Inflammatory macrophage treated with lipopolysaccharide for 4 hours (primary cell): ENCODE measurements around the gene AATK.
A peak's percentile ranks its signal among the peaks of the same experiment; 100 is the strongest.

Source experiments
- DNase-seq: peaks from one replicate; pipeline ENCODE4 v3.0.0-alpha.2; 2020

AATK gene

DNA sequence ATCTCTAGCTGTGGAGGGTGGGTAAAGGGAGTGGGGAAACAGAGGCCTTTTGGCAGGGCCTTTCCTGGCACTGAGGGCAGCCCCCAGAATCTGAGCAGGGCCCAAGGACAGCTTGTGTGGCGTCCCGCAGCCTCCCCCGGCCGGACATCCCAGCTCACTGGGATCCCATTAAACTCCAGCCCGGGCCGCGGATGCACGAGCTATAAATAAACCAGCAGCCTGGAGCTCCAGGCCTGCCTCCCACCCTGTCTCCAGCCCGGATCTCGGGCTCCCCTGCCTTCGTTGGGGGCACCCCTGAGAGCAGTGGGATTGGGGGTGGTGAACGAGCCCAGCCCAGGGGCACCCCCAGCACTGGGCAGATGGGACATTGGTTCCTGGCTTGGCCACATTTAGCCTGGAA is 13.8 kb upstream of the AATK start:
- DNase-seq, result no peak

DNA sequence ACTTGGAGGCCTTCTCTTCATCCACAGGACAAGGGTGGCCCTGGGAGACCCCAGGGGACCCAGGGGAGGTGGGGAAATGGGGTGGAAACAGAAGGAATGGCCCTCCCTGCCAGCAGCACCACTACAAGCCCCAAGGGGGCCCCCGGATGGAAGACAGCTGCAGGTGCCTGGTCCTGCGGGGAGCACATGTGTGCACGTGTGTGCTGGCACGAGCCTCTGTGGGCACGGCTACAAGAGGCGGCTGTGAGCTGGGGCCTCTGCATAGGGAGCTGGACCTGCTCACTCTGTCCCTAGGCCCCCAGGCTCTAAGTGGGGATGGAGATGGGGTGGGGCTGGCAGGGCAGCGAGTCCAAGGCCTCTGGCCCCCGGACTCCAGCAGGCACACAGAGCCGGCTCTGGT is 13.2 kb upstream of the AATK start:
- DNase-seq, result no peak

DNA sequence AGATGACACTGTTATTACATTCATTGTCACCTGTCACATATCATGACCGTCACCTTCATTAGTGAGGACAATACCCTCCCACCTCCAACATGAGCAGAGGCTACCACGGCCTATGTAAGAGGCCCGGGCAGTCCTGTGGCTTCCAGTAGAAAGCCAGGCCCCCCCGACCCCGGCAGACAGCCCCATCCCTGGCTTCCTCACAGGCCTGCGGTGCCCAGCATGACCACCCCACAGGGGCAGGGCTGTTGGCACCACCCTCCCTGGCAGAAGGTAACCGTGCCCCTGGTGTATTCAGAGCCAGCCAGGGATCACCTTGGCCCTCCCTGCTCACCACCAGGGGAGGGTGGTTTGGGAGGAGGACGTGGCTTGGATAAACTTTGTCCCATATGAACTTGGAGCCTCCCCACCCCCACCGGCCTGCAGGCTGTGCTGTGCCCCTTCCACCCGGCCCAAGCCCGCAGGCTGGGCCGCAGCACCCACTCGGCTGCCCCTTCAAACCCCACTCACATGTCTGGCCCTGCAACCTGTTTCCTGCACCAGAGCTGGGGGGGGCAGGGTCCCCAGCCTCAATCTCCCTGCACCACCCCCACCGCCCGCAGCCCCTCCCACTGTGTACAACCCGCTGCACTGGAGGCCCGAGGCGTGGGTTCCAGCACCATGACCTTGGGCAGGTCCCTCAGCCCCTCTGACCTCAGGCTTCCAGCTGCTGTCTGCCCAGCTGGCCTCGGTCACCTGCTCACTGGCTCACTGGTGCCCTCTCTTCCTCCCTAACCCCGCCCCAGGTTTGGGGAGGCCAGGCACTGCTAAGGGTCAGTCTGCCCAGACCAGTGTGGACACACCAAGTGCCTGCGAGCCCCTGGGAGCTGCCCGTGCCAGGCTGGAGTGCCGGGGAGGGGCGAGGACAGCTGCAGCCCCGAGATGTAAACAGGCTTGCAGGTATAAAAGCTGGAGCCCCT is 12.4 kb upstream of the AATK start:
- no peak for DNase-seq

DNA sequence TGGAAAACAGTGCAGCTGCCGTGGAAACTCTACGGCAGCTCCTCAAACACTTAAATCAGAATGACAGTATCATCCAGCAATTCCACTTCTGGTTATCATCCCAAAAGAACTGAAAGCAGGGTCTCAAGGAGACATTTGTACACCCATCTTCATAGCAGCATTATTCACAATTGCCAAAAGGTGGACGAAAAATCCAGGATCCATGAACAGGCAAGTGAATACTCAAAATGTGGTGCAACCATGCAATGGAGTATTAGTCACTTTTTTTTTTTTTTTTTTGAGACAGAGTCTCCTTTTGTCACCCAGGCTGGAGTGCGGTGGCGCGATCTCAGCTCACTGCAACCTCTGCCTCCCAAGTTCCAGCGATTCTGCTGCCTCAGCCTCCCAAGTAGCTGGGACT is 10.6 kb upstream of the AATK start:
- no peak for DNase-seq

DNA sequence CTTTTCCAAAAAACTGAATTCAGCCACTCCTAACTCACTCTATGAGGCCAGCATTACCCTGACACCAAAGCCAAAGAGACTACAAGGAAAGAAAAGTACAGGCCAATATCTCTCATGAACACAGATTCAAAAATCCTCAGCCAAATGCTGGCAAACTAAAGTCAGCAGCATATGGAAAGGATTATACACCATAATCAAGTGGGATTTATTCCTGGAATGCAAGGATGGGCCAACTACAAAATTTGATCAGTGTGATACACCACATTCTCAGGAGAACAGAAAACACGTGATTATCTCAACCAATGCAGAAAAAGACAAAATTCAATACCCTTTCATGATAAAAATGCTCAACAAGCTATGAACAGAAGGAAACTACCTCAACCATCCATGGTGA is 7.7 kb upstream of the AATK start:
- DNase-seq, result no peak

DNA sequence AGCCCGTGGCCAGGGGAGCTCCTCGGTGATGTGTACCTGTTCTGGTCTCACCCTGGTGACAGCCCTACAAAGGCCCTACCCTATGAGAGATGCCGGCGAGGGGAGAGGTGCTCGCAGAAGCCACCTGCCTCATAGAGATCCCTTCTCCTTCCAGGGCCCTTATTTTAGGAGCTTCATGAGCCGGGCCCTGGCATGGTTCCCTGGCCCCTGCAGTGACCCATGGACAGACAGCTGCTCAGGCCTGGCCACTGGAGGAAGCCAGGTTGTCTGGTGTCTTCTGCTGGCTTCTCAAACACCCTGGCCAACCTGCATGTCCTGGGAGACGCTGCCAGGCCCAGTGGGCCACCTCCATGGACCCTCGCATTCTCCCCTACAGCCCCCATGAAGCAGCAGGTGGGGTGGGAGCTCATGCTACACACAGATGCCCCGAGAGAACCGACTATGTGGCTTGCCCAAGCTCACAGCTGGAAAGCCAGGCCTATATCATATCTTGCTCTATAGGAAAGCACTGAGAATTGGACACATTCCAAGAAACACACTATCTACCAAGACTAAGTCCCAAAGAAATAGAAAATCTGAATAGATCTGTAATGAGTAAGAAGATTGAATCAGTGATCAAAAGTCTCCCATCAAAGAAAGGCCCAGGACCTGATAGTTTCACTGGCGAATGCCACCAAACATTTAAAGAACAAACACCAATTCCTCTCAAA is 7.2 kb upstream of the AATK start:
- DNase-seq, result no peak

DNA sequence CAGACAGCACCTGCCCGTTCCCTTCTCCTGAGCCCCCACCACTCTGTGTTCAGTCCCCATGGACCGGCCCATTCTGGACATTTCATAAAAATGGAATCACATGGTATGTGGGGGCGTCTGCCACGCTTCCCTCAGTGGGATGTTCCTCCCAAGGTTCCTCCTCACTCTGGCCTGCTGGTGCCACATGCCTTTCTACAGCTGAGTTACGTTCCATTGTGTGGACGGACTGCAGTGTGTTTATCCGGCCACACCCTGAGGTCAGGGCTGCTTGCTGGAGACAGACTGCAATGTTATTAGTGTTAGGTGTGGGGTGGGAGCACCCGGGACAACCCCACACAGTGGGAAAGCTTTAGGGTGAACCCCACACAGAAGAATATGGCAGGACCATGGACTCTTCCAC is 5.9 kb upstream of the AATK start:
- DNase-seq, result peak; percentile 44

DNA sequence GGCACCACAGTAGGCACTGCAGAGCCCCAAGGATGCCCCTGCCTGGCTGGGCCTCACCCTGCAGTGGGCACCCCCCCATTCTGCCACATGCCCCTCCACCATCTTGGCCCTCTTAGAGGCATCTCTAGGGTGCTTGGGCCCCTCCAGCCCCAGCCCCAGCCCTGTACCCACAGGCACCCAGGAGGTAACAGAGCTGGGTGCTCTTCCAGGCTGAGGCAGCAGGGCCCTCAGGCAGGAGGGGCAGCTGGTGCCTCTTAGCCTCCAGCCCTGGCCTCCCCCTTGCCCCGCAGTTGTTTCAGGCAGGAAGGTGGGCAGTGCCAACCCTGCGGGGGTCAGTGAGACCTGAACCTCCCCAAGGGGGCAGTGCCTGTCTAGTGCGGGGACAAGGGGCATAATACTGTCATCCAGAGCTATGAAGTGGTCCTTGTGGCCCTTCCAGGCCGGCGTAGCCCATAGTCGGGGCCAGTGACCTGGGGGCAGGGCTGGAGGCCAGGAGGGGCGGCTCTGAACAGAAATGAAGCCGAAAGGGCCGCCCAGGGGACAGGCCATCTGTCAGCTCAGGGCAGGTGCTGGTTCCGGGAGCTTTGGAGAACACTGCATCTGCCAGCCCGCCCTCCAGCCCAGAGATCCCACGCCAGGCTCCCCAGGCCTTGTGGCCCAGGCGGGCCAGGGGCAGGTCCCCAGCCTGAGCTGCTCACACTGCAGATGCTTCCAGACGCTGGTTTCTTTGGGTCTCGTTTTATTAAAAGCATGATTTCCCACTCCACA is 4.9 kb upstream of the AATK start:
- no peak for DNase-seq

DNA sequence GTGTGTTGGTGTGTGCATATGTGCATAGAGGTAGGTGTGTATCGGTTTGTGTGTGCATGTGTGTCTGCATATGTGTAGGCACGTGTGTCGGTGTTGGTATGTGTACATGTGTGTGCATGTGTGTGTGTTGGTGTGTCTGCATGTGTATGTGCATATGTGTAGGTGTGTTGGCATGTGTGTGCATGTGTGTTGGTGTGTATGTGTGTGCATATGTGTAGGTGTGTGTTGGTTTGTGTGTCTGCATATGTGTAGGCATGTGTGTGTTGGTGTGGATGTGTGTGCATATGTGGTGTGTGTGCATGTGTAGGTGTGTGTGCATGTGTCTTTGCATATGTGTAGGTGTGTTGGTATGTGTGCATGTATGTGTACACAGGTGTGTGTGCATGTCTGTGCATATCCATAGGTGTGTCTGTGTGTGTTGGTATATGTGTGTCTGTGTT is 3.9 kb upstream of the AATK start:
- no peak for DNase-seq

DNA sequence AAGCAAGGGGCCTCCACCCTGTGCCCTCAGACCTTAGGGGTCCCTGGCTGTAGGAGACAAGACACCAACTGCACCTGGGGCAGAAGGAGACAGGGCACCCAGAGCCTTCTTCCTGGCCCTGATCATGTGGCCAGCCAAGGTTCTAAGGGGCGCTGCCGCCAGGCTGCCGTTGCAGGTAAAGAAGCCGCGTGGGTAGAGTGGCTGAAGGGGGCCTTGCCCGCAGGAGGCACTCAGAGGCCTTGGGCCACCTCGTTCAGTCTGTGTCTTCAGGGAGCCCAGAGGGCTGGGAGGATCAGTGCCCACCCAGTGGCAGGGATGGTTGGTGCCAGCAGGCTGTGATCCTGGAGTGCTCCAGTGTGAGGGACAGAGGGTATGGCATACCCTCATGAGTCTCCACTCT is 1.6 kb upstream of the AATK start:
- DNase-seq, result no peak

DNA sequence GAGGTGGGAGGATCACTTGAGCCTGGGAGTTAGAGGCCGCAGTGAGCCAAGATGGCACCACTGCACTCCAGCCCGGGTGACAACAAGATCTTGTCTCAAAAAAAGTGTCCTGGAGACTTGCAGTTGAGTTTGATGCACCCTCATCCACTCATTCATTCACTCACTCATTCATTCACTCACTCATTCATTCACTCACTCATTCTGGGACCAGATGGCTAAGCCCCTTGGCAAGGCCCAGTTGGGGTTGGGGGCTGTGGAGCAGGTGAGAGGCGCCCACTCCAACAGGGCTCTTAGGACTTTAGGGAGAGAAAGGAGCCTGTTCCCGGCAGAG is 1.1 kb upstream of the AATK start:
- no peak for DNase-seq

DNA sequence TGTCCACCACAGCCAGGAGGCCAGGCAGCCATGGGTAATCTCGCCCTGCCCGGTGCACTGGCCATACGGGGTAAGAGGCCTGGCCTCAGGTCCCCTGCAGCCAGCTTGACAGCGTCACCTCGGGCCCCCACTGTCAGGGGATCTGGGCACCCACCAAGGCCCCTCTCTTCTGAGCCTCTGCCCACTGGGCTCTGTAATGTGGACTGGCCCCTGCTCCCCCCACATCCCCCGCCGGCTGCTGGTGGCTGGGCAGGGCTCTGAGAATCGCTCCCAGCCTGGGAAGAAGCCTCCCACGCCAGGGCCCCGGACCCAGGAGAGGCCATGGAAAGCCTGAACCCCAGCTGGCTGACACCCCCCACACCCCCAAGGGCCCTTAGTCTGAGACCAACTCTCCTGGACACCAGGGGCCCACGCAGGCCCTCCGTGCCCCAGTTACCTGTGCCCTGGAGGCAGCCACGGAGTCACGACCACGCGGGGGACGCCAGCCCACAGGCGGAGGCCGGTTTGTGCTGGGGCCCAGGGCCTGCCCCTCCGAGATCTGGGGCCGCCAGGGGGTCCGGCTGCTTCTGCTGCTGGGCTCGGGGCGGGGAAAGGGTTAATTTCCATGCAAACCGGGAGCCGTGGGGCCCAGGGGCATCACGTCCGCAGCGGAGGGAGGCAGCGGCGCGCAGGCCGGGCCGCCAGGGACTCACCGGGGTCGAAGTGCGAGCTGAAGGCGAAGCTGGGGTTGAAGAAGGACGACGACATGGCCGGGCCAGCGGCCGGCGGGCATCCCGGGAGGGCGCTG is 582 bp downstream of the AATK start, which contains the start of gene PVALEF:
PVALEF (plus strand) TSS at position 262 of the 787 bp plus-strand sequence. CDS start 15,720 bp downstream, outside the sequence.
- DNase-seq, result no peak

DNA sequence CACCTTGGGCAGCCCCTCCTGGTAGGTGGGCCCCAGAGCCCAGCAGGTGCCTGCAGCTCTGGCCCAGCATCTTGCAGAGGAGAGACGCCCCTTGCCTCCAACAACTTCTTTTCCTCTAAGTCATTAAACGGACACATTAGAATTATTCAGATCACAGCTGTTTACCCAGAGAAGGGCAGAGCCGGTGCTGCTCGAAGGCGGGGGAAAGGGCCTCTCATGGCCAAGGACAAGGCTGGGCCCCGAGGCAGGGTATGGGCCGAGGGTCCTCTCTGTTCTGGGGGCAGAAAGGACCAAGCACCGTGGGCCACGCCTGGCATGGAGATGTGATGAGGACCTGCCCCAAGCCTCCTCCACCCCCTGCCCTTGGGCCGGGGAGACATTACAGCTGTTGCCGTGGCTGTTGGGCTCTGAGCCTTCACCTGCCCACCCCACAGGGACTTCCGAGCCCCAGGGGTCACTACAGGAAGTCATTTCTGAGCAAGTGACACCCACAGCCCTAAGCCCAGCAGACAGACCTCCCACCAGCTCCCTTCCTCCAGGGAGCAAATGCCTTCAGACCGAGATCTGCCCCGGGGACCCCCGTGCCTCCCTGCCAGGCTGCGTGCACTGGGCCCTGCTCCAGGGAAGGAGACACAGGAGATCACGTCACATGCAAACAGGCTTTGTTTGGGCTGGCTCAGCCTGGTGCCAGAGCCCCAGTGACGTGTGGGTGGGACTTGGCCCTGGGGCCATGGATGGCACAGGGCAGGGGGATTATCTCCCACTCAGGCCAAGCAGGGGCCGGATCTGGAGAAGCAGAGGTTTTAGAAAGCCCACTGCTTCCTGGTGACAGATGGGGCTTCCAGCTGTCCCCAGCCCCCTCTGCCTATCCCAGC is 1.4 kb downstream of the AATK start:
- DNase-seq, result no peak

DNA sequence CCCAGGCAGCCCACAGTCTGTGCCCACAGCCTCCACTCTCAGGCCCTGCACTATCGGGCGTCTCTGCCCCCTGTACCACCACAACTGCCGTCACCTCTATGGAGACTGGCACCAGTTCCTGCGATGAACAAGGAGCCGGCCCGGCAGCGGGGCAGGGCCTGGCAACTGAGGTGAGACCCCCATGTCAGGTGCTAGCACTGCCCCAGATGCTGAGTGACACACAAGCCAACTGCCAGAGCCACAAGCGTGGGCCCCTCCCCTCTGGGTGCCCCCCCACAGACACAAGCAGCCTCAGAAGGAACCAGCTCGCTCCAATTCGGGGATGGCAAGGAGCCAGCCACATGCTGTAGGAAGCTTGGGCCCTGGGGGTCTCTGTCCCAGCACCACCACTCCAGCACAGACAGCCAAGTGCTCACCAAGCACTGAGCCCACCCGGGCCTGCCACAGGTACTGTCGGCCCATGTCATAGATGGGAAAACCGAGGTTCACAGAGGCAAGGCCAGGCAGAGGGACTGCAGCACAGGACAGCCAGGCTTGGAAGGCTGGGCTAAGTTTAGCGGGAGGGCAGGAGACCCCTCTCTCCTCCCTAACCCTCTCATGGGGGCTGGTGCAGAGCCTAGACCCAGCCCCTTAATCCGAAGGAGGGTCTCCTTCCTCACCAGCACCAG is 2.2 kb downstream of the AATK start:
- DNase-seq, result no peak

DNA sequence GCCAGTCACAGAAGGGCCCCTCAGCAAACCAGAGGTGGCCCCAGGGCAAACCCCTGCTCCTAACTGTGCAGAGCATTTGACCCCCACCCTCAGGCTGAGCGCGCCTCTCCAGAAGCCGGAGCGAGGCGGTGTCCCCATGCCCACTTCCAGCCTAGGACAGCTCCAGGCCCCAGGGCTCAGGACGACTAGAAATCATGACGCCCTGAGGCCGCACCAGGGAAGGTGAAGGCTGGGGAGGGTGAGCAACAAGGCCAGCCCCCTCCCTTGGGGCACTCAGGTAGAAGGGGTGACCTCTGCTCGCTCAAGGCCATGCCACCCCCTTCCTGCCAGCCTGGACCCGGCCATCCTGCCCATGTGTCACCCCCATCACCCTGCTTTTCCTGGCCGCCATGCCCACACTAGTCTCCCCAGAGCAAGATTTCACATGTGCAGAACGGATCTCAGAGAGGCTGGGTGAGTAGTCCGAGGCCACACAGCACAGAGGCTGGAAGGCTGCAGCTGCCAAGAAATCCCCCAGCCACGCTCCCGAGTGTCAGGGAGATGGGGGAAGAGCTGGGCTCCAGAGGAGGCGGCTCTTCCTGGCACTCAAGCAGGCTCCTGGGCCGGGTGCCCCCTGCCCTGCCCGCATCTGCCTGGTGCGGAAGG is 2.8 kb downstream of the AATK start:
- no peak for DNase-seq

DNA sequence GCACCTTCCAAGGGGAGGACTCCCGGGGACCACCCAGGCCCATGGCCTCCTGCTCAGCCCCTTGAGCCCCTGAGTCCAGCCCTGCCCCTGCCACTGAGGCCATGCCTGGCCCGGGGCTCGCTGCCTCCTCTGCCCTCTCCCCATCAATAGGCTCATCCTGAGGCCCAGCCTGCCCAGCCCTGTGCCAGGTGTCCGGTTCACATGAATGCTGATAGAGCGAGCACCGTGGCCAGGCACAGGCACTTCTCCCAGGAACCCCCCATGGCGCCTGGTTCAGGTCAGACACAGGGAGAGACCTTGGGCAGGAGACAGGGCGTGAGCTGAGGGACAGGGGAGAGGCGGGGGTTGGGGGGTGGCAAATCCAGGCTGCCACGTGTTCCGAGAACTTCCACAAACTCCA is 3.5 kb downstream of the AATK start:
- no peak for DNase-seq

DNA sequence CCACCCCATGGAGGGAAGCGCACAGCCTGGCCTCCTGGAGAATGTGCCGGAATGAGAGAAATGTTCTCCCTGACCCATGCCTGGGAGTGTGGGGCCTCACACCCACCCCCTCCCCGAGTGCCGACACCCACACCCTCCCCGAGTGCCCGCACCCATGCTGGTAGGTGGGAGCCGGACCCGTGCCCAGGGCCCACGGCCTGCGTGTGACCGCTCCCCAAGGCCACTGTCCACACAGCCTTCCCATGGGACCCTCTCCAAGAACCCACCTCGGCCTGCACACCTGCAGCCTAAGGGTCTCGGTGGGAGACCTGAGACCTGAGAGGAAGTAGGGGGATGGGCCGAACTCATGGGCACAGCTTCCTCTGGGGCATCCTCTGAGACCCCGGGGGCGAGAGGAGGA is 4.0 kb downstream of the AATK start:
- DNase-seq, result no peak

DNA sequence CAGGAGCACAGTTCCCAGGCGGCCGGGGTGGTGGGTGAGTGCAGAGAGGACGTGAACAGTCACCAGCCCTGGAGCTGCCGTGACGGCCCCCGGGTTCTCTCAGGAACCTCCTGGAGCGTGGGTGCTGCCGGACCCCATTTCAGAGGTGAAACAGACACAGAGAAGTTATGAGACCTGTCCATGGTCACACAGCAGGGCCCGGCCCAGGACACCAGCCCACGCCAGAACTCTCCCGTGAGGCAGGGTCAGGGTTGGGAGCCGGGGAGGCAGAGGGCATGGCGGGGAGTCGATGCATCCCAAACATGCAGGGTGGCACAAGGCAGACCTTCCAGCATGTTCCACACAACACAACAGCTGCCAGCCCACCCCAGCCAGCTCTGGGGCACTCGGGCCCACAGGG is 4.5 kb downstream of the AATK start:
- DNase-seq, result no peak

DNA sequence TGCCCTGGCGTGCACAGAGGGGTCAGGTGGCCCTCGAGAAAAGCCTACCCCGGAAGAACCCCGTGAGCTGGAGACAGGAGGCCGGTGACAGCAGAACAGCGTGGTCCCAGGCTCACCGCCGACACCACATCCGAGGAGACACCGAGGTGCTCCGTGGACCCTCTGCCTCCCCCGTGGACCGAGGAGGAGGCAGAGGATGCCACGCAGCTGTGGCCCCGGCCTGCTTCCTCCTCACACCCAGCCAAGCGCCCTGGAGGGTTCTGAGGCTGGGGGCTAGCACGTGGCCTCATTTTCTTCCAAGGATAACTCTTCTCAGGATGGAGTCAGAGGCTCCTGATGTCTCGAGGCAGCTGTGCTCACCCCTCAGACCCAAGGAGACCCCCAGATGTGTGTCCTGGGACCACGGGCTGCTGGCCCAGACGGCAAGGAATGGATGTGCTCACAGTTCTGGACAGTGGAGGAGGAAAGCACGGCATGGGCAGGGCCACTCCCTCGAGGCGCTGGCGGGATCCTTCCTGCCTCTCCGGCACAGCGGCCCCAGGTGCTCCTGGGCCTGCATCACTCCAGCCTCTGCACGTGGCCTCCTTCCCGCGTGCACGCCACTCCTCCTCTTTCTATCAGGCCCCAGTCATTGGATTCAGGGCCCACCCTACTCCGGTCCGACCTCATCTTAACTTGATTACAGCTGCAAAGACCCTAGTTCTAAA is 5.1 kb downstream of the AATK start:
- no peak for DNase-seq

DNA sequence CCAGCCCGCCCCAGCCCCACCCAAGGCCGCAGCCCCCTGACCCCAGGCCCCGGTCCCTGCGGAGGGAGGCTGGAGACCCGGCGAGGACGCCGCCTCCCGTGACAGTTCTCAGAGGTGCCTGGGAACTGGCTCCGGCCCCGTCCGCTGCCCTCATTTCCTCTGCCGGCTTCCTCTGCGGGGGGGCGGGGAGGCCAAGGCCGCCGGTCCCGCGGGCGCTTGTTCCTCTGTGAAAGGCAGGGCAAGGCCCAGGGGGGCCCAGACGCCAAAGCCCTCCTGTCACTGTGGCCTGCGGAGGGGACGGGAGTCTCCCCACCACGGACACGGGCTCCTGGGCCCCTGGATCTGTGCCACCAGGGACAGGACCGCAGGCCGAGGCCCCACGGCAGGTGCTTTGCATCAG is 5.7 kb downstream of the AATK start:
- DNase-seq, result peak; percentile 61
